ENCODE results near the gene SCARF1.
A peak's percentile ranks its signal among the peaks of the same experiment; 100 is the strongest.

Gene SCARF1

DNA sequence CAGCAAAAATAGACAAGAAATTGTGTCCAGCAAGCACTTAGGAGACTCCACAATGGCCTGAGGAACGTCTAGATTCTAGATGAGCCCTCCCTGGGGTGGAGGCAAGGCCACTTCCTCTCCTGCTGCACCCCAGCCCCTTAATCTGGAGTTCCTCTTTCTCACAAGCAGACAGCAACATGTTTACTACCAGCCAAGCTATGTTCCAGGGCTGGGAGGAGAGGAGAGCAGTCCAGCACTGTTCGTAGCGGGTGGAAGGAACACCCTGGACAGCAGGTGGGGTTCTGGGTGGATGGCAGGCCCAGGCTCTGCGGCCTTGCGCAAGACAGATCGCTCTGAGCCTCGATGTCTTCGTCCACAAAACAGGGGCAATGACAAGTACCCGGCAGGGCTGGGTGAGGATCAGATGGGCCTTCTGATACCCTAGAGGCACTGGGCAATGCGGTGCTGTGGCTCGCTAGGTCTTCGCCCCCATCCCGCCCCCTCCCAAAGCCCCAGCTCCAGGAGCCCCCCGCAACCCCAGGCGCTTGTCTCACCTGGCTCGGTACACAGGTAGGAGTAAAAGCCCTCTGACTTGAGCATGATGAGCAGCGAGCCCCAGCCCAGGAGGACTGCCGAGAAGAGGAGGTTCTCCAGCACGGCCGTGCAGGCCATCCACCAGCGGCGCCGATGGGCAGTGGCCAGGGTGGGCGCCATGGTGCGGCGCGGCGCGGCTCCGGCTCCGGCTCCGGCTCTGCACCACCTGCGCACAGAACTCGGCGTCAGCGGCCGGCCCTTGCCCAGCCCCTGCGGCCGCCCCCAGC lies 18.1 kb downstream of the SCARF1 start:
- H3K9me3 ChIP-seq (ENCODE audit: control insufficient read depth, insufficient read depth, low read length), result no peaks in the 10 kb centered on the region
- peak overlapping the region; percentile 70 for H3K9ac ChIP-seq (ENCODE audit: low read depth, low read length)
- H3K4me1 ChIP-seq (ENCODE audit: insufficient read depth, low read length), result peaks cover 23% of the 10 kb centered on the region
- no peaks in the 10 kb centered on the region; the same call in 1 of the 2 replicates for H3K36me3 ChIP-seq (ENCODE audit: insufficient read depth, low read length)

DNA sequence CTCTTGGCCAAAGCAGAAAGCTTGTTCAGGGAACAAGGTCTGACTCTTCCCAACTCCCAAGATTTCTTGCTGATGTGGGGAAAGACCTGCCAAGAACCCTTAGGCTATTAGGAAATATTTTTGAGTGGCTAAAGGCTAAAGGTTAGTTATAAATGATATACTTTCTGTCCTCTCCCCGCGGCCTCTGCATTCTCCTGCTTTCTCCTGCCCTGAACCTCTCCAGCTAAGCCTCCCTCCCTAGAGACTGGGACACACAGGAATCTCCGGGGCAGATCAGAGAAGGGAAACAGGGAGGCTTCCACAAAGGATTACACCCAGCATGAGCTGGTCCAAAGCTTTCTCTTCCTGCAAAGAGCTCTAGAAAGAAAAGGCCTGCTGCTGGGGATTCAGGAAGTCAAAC lies 19.2 kb downstream of the SCARF1 start:
- H3K36me3 ChIP-seq (ENCODE audit: insufficient read depth, low read length), result no peaks in the 10 kb centered on the region; the same call in 1 of the 2 replicates
- H3K9ac ChIP-seq (ENCODE audit: low read depth, low read length), result no peak overlapping the region
- no peaks in the 10 kb centered on the region for H3K9me3 ChIP-seq (ENCODE audit: control insufficient read depth, insufficient read depth, low read length)
- peaks cover 23% of the 10 kb centered on the region for H3K4me1 ChIP-seq (ENCODE audit: insufficient read depth, low read length)

DNA sequence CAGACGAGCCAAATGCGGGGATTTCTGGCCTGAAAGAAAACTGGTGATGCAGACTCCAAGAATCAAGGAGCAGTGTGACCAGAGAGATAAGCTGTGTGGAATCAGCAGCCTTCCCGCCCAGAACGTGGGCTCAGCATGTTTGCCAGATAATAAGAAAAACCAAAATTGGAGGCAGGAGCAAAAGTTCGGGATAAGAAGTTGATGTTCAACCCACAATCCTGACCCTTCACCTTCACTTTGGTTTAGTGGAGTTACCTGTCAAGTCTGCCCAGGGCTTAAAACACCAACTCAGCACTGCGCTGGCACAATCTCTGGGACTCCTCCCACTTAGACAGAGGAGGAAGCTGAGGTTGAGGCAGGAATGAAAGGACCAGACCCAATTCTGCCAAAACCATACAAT lies 20.0 kb downstream of the SCARF1 start:
- peaks cover 21% of the 10 kb centered on the region for H3K4me1 ChIP-seq (ENCODE audit: insufficient read depth, low read length)
- H3K36me3 ChIP-seq (ENCODE audit: insufficient read depth, low read length), result no peaks in the 10 kb centered on the region; the same call in 1 of the 2 replicates
- H3K9ac ChIP-seq (ENCODE audit: low read depth, low read length), result no peak overlapping the region
- no peaks in the 10 kb centered on the region for H3K9me3 ChIP-seq (ENCODE audit: control insufficient read depth, insufficient read depth, low read length)

DNA sequence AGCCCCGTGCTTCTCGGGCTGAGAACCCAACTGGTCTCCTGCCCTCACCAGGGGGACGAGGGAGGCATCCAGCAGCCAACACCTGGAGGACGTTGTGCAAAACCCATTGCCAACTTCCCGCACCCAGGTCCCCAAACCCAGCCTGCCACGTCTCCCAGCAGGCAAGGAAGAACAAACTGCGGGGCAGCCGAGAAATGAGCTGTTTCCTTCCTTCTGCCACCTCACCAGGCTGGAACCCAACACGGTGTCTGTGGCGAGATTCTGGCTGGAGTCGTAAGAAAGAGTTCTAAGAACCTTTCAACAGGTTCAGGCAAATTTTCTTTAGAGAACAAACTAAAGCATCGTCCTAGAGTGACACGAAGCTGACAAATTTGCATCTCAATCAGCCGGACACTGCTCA lies 20.5 kb downstream of the SCARF1 start:
- Histone ChIP-seq H3K9ac (ENCODE audit: low read depth, low read length) (no peak overlapping the region), H3K9me3 (ENCODE audit: control insufficient read depth, insufficient read depth, low read length) (no peaks in the 10 kb centered on the region), H3K4me1 (ENCODE audit: insufficient read depth, low read length) (peaks cover 18% of the 10 kb centered on the region), H3K36me3 (ENCODE audit: insufficient read depth, low read length) (no peaks in the 10 kb centered on the region; the same call in 1 of the 2 replicates)

DNA sequence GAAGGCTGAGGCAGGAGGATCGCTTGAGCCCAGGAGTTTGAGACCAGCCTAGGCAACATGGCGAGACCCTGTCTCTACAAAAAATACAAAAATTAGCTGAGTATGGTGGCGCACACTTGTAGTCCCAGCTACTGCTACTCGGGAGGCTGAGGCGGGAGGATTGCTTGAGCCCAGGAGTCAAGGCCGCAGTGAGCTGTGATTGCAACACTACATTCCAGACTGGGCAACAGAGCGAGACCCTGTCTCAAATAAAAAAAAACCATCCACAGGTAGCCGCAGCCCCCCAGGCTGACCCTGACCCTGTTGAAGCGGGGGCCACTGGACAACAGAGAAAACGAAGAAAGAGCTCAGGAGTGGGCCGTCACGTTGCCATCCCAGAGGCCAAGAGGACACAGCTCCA lies 20.9 kb downstream of the SCARF1 start:
- Histone ChIP-seq H3K9me3 (ENCODE audit: control insufficient read depth, insufficient read depth, low read length) (no peaks in the 10 kb centered on the region), H3K36me3 (ENCODE audit: insufficient read depth, low read length) (no peaks in the 10 kb centered on the region; the same call in 1 of the 2 replicates), H3K4me1 (ENCODE audit: insufficient read depth, low read length) (peaks cover 18% of the 10 kb centered on the region), H3K9ac (ENCODE audit: low read depth, low read length) (no peak overlapping the region)

DNA sequence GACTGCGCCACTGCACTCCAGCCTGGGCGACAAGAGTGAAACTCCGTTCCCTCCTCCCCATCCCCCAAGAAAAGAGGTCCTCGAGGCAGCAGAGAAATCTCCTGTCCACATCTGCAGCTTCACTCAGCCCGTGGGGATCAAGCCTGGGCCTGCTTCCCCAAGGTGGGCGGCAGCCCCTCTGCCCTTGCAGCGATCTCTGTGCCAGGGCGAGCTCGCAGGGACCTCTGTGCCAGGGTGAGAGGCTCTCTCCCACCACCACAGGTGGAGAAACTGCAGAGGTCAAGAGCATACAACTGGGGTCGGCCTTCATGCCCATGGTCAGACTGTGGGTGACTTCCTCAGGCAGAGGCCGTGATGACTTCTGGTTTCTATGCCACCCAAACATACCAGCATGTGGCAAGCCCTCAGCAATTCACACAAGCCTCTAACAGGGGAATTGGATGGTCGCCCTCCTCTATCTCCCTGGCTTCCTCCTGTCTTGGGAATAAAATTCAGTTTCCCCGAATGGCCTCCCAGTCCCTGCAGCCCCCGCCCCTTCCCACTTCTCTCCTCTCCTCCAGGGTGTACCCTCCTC lies 22.4 kb downstream of the SCARF1 start:
- H3K9ac ChIP-seq (ENCODE audit: low read depth, low read length), result no peak overlapping the region
- no peaks in the 10 kb centered on the region for H3K9me3 ChIP-seq (ENCODE audit: control insufficient read depth, insufficient read depth, low read length)
- H3K4me1 ChIP-seq (ENCODE audit: insufficient read depth, low read length), result peaks cover 18% of the 10 kb centered on the region
- no peaks in the 10 kb centered on the region; the same call in 1 of the 2 replicates for H3K36me3 ChIP-seq (ENCODE audit: insufficient read depth, low read length)

DNA sequence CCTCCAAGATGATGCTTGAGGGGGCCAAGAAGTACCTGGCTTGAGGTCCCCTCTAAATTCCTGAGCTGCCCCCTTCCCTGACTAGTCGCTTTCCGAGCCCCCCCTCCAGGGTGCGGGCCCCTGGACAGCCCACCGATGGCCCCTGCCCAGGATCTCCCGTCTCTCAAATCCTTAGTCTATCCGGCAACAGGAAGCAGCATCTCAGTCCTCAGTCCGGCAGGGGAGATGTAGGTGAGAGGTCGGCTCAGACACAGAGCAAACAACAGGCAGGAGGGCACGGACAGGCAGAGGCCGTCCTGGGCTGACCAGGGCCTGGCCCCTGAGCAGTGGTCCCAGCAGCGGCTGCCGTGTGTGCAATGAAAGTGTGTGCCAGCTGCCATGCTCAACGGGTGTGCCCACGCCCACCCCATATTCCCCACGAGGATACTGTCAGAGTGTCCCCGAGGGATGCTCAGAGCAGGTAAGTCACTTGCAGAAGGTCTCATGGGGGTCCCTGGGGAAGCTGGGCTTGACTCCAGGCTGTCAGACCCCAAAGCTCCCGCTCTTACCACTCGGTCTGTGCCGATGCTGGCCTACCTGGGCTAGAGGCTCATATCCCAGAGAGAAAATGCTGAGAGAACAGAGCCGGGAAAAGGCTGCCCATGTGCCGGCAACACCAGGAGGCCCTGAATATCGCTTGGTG lies 24.1 kb downstream of the SCARF1 start:
- Histone ChIP-seq H3K9me3 (ENCODE audit: control insufficient read depth, insufficient read depth, low read length) (no peaks in the 10 kb centered on the region), H3K36me3 (ENCODE audit: insufficient read depth, low read length) (no peaks in the 10 kb centered on the region; the same call in 1 of the 2 replicates), H3K4me1 (ENCODE audit: insufficient read depth, low read length) (peaks cover 8% of the 10 kb centered on the region), H3K9ac (ENCODE audit: low read depth, low read length) (no peak overlapping the region)

DNA sequence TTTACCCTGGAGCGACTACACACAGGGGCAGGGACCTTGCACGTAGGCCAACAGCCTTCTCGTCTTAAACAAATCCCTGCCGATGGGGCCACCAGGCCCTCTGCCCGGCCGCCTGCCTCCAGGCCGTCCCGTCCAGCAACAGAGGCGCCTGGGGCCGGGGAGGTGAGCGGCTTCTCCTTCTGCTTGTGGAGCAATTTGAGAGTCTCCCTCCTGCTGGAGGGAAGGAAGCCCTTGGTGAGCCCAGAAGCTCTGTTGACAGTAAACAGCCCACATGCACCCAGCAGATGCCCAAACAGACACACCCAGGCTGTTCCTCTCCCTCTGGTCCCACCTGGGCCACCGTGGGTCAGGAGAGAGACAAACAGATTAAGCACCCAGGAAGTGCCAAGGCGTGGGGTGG lies 25.0 kb downstream of the SCARF1 start:
- peaks cover 3% of the 10 kb centered on the region for H3K4me1 ChIP-seq (ENCODE audit: insufficient read depth, low read length)
- no peaks in the 10 kb centered on the region; the same call in 1 of the 2 replicates for H3K36me3 ChIP-seq (ENCODE audit: insufficient read depth, low read length)
- H3K9me3 ChIP-seq (ENCODE audit: control insufficient read depth, insufficient read depth, low read length), result no peaks in the 10 kb centered on the region
- H3K9ac ChIP-seq (ENCODE audit: low read depth, low read length), result no peak overlapping the region

DNA sequence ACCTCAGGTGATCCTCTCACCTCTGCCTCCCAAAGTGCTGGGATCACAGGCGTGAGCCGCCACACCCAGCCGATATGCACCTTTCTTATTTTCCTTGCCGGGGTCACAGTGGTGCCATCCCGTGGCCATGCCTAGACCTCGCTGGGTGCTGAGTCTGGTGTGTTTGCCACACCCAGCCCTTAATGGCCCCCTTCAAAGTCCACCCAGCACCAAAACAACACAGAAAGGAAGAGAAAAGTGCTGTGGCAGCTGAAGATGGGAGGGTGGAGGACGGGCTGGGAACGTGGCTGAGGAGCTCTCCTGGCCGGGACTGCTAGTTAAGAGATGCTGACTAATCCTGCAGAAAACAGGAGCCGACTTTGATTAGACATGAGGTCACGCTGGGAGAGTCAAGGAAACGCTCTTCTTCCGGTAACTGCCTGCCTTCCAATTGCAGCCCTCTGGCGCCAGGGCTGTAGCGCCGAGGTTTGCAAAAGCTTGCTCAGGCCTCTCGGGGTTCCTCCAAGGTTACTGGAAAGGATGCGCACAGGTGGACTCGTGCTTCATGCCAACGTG lies 27.8 kb downstream of the SCARF1 start:
- Histone ChIP-seq H3K4me1 (ENCODE audit: insufficient read depth, low read length) (no peaks in the 10 kb centered on the region), H3K9ac (ENCODE audit: low read depth, low read length) (no peak overlapping the region), H3K36me3 (ENCODE audit: insufficient read depth, low read length) (no peaks in the 10 kb centered on the region)

DNA sequence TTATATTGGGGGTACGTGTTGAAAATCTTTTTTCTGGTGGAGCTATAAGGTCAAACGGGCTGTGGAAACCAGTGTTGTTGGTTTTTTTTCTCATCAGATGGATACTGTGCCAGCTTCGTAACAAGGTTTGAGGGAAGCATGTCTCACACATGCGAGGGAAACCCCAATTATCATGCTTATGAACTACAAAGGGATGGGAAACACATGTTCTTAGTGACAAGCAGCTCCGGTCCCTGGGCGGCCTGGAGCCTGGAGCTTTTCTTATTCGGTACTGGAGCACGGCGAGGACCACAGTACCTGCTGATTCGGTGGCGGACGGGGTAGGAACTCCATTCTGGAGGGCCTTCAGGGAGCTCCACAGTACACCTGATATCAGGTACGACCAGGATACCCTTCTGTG lies 29.4 kb downstream of the SCARF1 start:
- H3K4me1 ChIP-seq (ENCODE audit: insufficient read depth, low read length), result no peaks in the 10 kb centered on the region
- no peaks in the 10 kb centered on the region for H3K9me3 ChIP-seq (ENCODE audit: control insufficient read depth, insufficient read depth, low read length)
- H3K9ac ChIP-seq (ENCODE audit: low read depth, low read length), result no peak overlapping the region
- no peaks in the 10 kb centered on the region for H3K36me3 ChIP-seq (ENCODE audit: insufficient read depth, low read length)

More for the DNA sequence above, 27.8 kb downstream of the SCARF1 start:
- H3K9me3 ChIP-seq (ENCODE audit: control insufficient read depth, insufficient read depth, low read length), result no peaks in the 10 kb centered on the region

DNA sequence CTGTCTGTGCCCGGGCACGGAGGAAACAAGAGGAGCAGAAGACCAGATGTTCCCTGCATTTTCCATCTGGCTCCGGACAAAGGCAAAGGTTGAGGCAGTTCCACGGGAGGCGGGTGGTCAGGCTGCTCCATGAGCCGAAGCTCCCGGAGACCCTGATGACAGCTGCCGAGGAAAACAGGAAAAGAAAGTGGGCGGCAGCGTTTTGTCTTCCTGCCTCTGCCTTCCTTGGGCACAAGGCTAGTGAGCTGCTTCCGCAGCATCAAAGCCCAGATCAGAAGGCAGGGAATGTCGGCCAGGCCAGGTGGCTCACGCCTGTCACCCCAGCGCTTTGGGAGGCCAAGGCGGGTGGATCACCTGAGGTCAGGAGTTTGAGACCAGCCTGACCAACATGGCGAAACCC lies 33.1 kb downstream of the SCARF1 start:
- no peaks in the 10 kb centered on the region for H3K9me3 ChIP-seq (ENCODE audit: control insufficient read depth, insufficient read depth, low read length)
- no peaks in the 10 kb centered on the region for H3K36me3 ChIP-seq (ENCODE audit: insufficient read depth, low read length)
- H3K4me1 ChIP-seq (ENCODE audit: insufficient read depth, low read length), result no peaks in the 10 kb centered on the region

DNA sequence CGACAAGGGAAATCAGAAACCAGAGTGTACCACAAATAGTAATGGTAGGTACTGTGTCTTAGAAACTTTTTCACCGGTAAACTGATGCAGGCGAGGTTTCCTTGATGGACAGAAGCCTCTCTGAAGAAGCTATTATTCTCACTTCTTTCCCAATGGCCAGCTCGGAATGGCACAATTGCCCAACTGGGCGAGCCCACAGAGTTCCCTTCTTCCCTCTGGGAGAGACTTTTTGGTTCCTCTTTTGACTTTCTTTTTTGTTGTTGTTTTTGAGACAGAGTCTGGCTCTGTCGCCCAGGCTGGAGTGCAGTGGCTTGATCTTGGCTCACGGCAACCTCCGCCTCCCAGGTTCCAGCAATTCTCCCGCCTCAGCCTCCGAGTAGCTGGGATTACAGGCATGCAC lies 33.8 kb downstream of the SCARF1 start:
- Histone ChIP-seq H3K9me3 (ENCODE audit: control insufficient read depth, insufficient read depth, low read length) (no peaks in the 10 kb centered on the region), H3K4me1 (ENCODE audit: insufficient read depth, low read length) (no peaks in the 10 kb centered on the region), H3K36me3 (ENCODE audit: insufficient read depth, low read length) (no peaks in the 10 kb centered on the region), H3K9ac (ENCODE audit: low read depth, low read length) (no peak overlapping the region)

More for the DNA sequence above, 33.1 kb downstream of the SCARF1 start:
- H3K9ac ChIP-seq (ENCODE audit: low read depth, low read length), result no peak overlapping the region

DNA sequence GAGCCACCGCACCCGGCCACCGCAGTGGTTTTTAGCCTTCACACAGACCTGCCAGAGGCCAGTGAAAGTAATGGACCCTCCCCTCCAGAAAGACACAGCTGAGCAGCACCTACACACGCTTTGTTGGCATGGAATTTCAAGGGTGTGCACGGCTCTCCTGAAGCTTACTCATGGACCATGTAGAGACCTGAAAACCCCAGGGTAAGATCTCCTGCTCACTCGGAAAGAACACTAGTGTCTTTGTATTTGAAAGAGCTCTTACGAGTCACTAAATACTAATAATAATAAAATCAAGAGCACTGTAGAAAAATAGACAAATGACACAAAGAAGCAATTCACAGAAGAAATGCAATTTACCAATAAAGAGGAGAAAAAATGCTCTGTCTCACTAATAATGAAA lies 36.9 kb downstream of the SCARF1 start:
- H3K36me3 ChIP-seq (ENCODE audit: insufficient read depth, low read length), result no peaks in the 10 kb centered on the region
- no peaks in the 10 kb centered on the region for H3K9me3 ChIP-seq (ENCODE audit: control insufficient read depth, insufficient read depth, low read length)
- H3K9ac ChIP-seq (ENCODE audit: low read depth, low read length), result no peak overlapping the region
- peaks cover 8% of the 10 kb centered on the region; the same call in 1 of the 2 replicates for H3K4me1 ChIP-seq (ENCODE audit: insufficient read depth, low read length)

DNA sequence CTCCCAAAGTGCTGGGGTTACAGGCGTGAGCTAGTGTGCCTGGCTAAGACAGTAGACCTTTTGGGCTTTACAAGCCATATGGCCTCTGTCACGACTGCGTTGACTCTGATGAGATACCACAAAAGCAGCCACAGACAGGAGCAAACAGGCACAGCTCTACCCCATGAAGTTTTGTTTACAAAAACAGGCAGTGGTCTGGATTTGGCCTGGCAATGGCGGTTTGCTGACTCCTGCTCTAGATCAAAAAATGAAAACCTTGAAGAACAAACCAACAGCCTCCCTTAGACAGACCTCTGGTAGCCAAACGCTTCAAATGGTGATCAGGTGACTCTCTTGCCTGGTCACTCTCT lies 37.6 kb downstream of the SCARF1 start:
- Histone ChIP-seq H3K9ac (ENCODE audit: low read depth, low read length) (no peak overlapping the region), H3K9me3 (ENCODE audit: control insufficient read depth, insufficient read depth, low read length) (no peaks in the 10 kb centered on the region), H3K4me1 (ENCODE audit: insufficient read depth, low read length) (peaks cover 8% of the 10 kb centered on the region; the same call in 1 of the 2 replicates), H3K36me3 (ENCODE audit: insufficient read depth, low read length) (no peaks in the 10 kb centered on the region)

Data from ES-I3 (cell line).